ENCODE data around the gene LRRC59. TPM values are rescaled to one million over a fixed set of nuclear protein-coding genes. Genes with fewer than 3 reads are reported as not detected.

The LRRC59 gene
- total RNA-seq, 1 experiment from 2014 or later = 89.4 TPM

GRCh38 chr17:50354776-50355175 lies 42.5 kb downstream of the LRRC59 start:
- H3K4me3 ChIP-seq = no peak overlapping the region
- H3K36me3 ChIP-seq = peaks cover 6% of the 10 kb centered on the region
- DNase-seq = no peak
- H3K27me3 ChIP-seq = no peaks in the 10 kb centered on the region
- H3K27ac ChIP-seq = no peak overlapping the region
- no peaks in the 10 kb centered on the region for H3K9me3 ChIP-seq (replicated peaks)
- no peaks in the 10 kb centered on the region for H3K4me1 ChIP-seq

GRCh38 chr17:50354198-50354597 lies 43.1 kb downstream of the LRRC59 start:
- no peak overlapping the region for H3K4me3 ChIP-seq
- H3K27me3 ChIP-seq = no peaks in the 10 kb centered on the region
- no peaks in the 10 kb centered on the region for H3K4me1 ChIP-seq
- H3K36me3 ChIP-seq = peaks cover 6% of the 10 kb centered on the region
- no peak for DNase-seq
- no peak overlapping the region for H3K27ac ChIP-seq
- no peaks in the 10 kb centered on the region for H3K9me3 ChIP-seq (replicated peaks)

GRCh38 chr17:50353600-50354195 lies 43.6 kb downstream of the LRRC59 start:
- peaks cover 6% of the 10 kb centered on the region for H3K36me3 ChIP-seq
- H3K27ac ChIP-seq = no peak overlapping the region
- H3K9me3 ChIP-seq (replicated peaks) = no peaks in the 10 kb centered on the region
- DNase-seq = no peak
- no peak overlapping the region for H3K4me3 ChIP-seq
- no peaks in the 10 kb centered on the region for H3K27me3 ChIP-seq
- H3K4me1 ChIP-seq = no peaks in the 10 kb centered on the region

- H3K27me3 ChIP-seq = no peaks in the 10 kb centered on the region
- no peaks in the 10 kb centered on the region for H3K9me3 ChIP-seq (replicated peaks)
- peaks cover 3% of the 10 kb centered on the region for H3K36me3 ChIP-seq
- H3K27ac ChIP-seq = no peak overlapping the region
- DNase-seq = no peak
- H3K4me3 ChIP-seq = no peak overlapping the region
- H3K4me1 ChIP-seq = no peaks in the 10 kb centered on the region
Measured at GRCh38 chr17:50352693-50353599, 44.4 kb downstream of the LRRC59 start.

DNA sequence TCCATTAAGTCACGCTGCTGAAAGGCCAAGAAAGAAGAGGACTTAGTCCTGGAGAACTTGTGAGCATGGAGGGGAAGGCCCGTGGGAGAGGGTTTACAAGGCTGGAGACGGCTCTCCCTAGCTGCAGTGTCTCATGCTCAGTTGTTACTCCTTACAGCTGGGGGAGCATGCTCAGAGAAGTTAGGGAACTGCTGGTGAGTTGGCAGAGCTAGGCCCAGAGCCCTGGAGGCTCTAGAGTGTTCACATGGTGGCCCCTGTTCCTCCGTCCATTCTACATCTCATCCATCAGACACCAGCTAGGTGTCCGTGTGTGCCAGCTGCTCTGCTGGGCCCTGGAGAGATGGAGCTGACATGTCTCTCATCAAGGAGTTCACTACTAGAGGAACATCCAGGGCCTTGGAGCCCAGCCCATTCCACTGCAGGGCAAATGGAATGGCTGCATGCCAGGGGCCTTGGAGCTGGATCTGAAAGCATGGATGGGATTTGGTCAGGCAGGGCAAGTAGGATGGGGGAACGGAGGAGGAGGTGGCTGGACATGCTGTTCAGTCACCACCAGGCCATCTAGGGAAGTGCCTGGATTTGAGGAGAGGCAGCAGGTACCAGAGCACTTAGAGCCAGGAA lies 45.1 kb downstream of the LRRC59 start:
- no peak overlapping the region for H3K27ac ChIP-seq
- no peaks in the 10 kb centered on the region for H3K9me3 ChIP-seq (replicated peaks)
- DNase-seq = no peak
- H3K36me3 ChIP-seq = peaks cover 3% of the 10 kb centered on the region
- H3K4me3 ChIP-seq = no peak overlapping the region
- no peaks in the 10 kb centered on the region for H3K27me3 ChIP-seq
- H3K4me1 ChIP-seq = no peaks in the 10 kb centered on the region

DNA sequence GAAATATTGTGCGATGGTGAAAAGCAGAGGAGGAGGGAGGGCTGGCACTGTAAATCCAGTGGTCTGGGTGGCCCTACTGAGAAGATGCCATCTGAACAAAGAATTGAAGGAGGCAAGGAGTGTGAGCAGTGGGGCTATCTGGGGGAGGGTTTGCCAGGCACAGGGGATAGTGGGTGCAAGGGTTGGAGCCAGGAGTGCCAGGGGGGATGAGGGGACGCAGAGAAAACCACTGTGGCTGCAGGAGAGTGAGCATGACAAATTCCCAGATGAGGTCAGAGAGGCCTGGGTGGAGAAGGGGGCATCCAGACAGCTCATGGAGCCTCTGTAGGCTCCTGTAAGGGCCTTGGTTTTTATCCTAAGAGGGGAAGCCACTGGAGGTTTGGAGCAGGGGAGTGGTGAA lies 46.6 kb downstream of the LRRC59 start:
- no peaks in the 10 kb centered on the region for H3K27me3 ChIP-seq
- DNase-seq = no peak
- no peaks in the 10 kb centered on the region for H3K36me3 ChIP-seq
- H3K27ac ChIP-seq = no peak overlapping the region
- no peaks in the 10 kb centered on the region for H3K4me1 ChIP-seq
- H3K4me3 ChIP-seq = no peak overlapping the region
- no peaks in the 10 kb centered on the region for H3K9me3 ChIP-seq (replicated peaks)

GRCh38 chr17:50349243-50349600 lies 48.1 kb downstream of the LRRC59 start:
- no peak overlapping the region for H3K4me3 ChIP-seq
- H3K4me1 ChIP-seq = no peaks in the 10 kb centered on the region
- H3K27ac ChIP-seq = no peak overlapping the region
- no peaks in the 10 kb centered on the region for H3K36me3 ChIP-seq
- H3K9me3 ChIP-seq (replicated peaks) = no peaks in the 10 kb centered on the region
- DNase-seq = no peak
- peaks cover 5% of the 10 kb centered on the region; the same call in 1 of the 2 replicates for H3K27me3 ChIP-seq

GRCh38 chr17:50348522-50349242 lies 48.6 kb downstream of the LRRC59 start:
- Histone ChIP-seq H3K36me3 (no peaks in the 10 kb centered on the region), H3K4me1 (no peaks in the 10 kb centered on the region), H3K27me3 (peaks cover 5% of the 10 kb centered on the region; the same call in 1 of the 2 replicates), H3K27ac (no peak overlapping the region), H3K4me3 (no peak overlapping the region), H3K9me3 (replicated peaks) (no peaks in the 10 kb centered on the region)
- DNase-seq = no peak

DNA sequence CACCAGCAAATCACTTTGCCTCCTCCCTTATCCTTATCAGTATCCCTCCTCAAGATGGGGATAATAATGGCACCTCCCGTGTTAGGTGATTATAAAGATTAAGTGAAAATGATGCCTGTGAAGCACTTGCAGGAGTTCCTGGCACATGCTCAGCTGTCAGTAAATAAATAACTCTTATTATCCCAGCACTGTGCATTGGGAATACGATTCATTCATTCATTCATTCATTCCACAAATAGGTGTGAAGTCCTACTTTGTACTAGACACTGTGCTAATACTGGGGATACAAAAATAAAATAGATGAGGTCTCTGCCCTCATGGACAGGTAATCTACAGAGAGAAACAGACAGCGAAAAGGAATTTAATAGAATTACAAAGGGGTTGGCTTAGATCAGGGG lies 49.4 kb downstream of the LRRC59 start:
- Histone ChIP-seq H3K9me3 (replicated peaks) (no peaks in the 10 kb centered on the region), H3K27me3 (peaks cover 5% of the 10 kb centered on the region; the same call in 1 of the 2 replicates), H3K4me3 (no peak overlapping the region), H3K27ac (no peak overlapping the region), H3K36me3 (no peaks in the 10 kb centered on the region), H3K4me1 (no peaks in the 10 kb centered on the region)
- no peak for DNase-seq

DNA sequence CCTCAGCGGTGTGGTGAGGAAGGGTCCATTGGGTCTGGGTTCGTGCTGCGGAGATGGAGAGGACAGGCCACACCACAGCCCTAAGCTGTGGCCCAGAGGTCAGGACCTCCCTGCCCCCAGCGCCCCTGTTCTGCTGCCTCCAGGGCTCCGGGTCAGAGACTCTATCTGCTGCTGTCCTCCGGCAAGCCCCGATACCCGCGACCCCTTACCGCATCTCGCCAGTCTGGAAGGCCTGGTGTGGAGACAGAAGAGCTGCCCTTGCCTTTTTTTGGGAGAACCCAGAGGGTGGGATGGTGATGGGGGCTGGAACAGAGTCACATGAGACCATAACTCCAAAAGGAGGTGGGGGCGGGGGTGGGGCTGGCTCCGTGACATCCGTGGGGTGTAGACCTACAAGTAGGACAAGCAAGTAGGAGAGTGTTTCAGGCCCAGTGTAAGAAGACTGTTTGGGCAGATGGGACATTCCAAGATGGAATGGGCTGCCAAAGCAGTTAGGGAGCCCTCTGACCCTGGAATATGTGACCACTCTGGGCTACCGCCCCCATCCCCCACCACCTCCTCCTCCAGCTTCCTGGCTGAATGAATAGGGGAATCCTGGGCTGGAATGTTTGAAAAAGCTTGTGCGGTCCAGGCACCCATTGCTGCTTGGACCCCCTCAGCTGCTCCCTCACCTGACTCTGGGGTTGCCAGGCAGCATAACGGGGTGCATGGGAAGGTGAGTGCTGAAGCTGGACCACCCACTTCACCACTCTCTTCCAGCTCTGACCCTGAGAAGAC lies 50.0 kb downstream of the LRRC59 start:
- Histone ChIP-seq H3K9me3 (replicated peaks) (no peaks in the 10 kb centered on the region), H3K4me3 (peak overlapping the region; percentile 96), H3K4me1 (no peaks in the 10 kb centered on the region), H3K27me3 (peaks cover 5% of the 10 kb centered on the region; the same call in 1 of the 2 replicates), H3K36me3 (no peaks in the 10 kb centered on the region), H3K27ac (no peak overlapping the region)
- no peak for DNase-seq

- Histone ChIP-seq H3K27me3 (peaks cover 5% of the 10 kb centered on the region; the same call in 1 of the 2 replicates), H3K27ac (peak overlapping the region; percentile 33; the same call in 1 of the 2 replicates), H3K36me3 (no peaks in the 10 kb centered on the region), H3K9me3 (replicated peaks) (no peaks in the 10 kb centered on the region), H3K4me3 (peak overlapping the region; percentile 96), H3K4me1 (no peaks in the 10 kb centered on the region)
- DNase-seq = peak; percentile 33 to 47
Measured at GRCh38 chr17:50346313-50347116, 50.8 kb downstream of the LRRC59 start.

DNA sequence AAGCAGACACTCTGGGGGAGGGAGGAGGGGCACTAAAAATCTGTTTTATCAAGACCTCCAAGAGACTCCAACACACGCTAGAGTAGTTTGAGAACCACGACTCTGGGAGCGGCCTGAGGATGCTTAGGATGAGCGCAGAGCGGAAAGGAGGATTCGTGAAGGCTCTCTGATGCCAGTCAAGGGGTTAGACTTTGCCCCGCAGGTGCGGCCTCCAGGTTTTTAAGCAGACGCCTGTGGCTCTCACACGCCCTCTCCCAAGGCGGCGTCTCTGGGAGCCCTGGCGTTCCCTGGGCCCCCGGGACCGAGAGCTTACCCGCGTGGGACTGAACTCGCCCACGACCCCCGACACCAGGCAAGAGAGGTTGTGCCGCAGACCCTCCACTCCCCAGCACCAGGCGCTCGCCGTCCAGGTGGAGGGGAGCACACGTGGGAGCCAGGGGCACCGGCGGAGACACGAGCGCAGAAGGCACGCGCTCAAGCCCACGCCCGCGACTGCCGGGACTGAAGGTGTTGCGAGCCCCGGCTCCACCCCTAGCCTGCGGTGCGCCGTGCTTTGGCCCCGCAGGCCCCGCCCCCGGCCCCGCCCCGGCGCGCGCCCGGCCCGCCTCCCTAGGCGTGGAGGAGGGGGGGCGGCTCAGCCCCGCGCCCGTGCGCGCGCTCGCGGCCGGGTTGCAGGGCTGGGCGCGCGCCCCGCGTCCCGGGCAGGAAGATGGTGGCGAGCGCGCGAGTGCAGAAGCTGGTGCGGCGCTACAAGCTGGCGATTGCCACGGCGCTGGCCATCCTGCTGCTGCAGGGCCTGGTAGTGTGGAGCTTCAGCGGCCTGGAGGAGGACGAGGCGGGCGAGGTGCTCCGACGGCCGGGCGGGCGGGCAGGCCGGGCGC lies 51.7 kb downstream of the LRRC59 start, which contains the start of gene XYLT2:
Gene XYLT2 (plus strand): TSS at position 695 of the 881 bp plus-strand sequence. CDS start 15 bp downstream, at position 710.
- H3K4me1 ChIP-seq = no peaks in the 10 kb centered on the region
- peaks cover 5% of the 10 kb centered on the region; the same call in 1 of the 2 replicates for H3K27me3 ChIP-seq
- H3K9me3 ChIP-seq (replicated peaks) = no peaks in the 10 kb centered on the region
- DNase-seq = peak; percentile 75 to 82
- H3K4me3 ChIP-seq = peak within 1 kb of the TSS; percentile 96
- peak within 1 kb of the TSS; percentile 33; the same call in 1 of the 2 replicates for H3K27ac ChIP-seq
- H3K36me3 ChIP-seq = no peaks in the 10 kb centered on the region

All from SJCRH30 (cell line).